RWPE2 (cell line): ENCODE measurements around the gene MAPK8.

ENCODE experiments used
- ATAC-seq: fragments of 200-7000 bp; cut with Tn5 transposase; 3 replicates; pipeline ENCODE4 v1.9.1; 2021; ENCODE audit warnings: low read depth
- DNase-seq: peaks from one replicate; pipeline ENCODE4 v3.0.0-alpha.2; 2020; ENCODE audit warnings: low spot score
- H3K27ac ChIP-seq: fragments of 450-650 bp; 2 replicates; pipeline ENCODE4 v1.5.1; 2017; ENCODE audit warnings: mild to moderate bottlenecking; ENCODE audit not compliant: poor library complexity, severe bottlenecking
- H3K27me3 ChIP-seq: fragments of 250-450 bp; sonication (Bioruptor Pico); 2 replicates; pipeline ENCODE4 v1.5.1; 2021; ENCODE audit warnings: mild to moderate bottlenecking, moderate library complexity; ENCODE audit not compliant: insufficient read depth, poor library complexity, severe bottlenecking
- H3K36me3 ChIP-seq: fragments of 250-450 bp; sonication (Bioruptor Pico); 2 replicates; pipeline ENCODE4 v1.5.1; 2020; ENCODE audit warnings: low read depth, mild to moderate bottlenecking, moderate library complexity
- H3K4me1 ChIP-seq: fragments of 250-450 bp; sonication (Bioruptor Pico); 2 replicates; pipeline ENCODE4 v1.5.1; 2021; ENCODE audit warnings: mild to moderate bottlenecking, moderate library complexity; ENCODE audit not compliant: insufficient read depth, poor library complexity, severe bottlenecking
- H3K4me3 ChIP-seq: fragments of 250-450 bp; sonication (Bioruptor Pico); 2 replicates; pipeline ENCODE4 v1.5.1; 2021; ENCODE audit warnings: mild to moderate bottlenecking, moderate library complexity; ENCODE audit not compliant: severe bottlenecking
- H3K9me3 ChIP-seq: fragments of 250-450 bp; sonication (Bioruptor Pico); 2 replicates; pipeline ENCODE4 v1.5.1; 2021; ENCODE audit warnings: mild to moderate bottlenecking, moderate library complexity; ENCODE audit not compliant: severe bottlenecking
- TF ChIP-seq, protein P1 (sequence below): fragments of 450-650 bp; IDR thresholded peaks from one replicate; pipeline ENCODE4 v1.5.1; 2017; ENCODE audit warnings: mild to moderate bottlenecking, moderate library complexity; ENCODE audit not compliant: poor library complexity, severe bottlenecking

The MAPK8 gene

DNA sequence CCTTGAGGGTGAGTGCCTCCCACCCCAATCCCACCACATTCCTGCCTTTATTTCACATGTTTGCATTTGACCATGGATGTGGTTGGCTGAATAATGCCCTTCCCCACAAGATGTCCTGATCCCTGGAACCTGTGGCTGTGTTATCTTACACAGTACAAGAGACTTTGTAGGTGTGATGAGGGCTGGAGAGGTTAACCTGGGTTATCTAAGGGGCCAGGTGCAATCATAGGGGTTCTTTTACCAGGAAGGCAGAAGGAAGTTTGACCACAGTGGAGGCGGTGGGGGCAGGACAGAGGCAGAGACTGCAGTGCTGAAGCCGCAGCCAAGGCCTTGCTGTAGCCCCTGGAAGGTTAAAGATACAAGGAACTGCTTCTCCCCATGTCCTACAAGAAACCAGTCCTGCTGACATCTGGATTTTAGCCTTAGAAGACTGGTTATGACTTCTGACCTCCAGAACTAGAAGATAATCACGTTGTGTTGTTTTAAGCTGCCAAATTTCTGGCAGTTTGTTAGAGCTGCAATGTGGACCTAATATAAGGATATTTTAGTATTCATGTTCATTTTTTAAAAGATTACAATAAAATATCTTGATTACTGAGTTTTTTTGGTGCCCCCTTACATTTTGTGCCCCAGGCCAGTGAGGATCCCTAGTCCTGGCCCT lies 161.8 kb downstream of the MAPK8 start:
- Histone ChIP-seq H3K4me1 (peaks cover 21% of the 10 kb centered on the region), H3K36me3 (no peaks in the 10 kb centered on the region), H3K9me3 (no peaks in the 10 kb centered on the region), H3K27ac (no peak overlapping the region), H3K4me3 (no peak overlapping the region), H3K27me3 (no peaks in the 10 kb centered on the region)
- DNase-seq (no peak), ATAC-seq (no peak)
- TF ChIP-seq, protein P1, sequence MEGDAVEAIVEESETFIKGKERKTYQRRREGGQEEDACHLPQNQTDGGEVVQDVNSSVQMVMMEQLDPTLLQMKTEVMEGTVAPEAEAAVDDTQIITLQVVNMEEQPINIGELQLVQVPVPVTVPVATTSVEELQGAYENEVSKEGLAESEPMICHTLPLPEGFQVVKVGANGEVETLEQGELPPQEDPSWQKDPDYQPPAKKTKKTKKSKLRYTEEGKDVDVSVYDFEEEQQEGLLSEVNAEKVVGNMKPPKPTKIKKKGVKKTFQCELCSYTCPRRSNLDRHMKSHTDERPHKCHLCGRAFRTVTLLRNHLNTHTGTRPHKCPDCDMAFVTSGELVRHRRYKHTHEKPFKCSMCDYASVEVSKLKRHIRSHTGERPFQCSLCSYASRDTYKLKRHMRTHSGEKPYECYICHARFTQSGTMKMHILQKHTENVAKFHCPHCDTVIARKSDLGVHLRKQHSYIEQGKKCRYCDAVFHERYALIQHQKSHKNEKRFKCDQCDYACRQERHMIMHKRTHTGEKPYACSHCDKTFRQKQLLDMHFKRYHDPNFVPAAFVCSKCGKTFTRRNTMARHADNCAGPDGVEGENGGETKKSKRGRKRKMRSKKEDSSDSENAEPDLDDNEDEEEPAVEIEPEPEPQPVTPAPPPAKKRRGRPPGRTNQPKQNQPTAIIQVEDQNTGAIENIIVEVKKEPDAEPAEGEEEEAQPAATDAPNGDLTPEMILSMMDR = no peak

DNA sequence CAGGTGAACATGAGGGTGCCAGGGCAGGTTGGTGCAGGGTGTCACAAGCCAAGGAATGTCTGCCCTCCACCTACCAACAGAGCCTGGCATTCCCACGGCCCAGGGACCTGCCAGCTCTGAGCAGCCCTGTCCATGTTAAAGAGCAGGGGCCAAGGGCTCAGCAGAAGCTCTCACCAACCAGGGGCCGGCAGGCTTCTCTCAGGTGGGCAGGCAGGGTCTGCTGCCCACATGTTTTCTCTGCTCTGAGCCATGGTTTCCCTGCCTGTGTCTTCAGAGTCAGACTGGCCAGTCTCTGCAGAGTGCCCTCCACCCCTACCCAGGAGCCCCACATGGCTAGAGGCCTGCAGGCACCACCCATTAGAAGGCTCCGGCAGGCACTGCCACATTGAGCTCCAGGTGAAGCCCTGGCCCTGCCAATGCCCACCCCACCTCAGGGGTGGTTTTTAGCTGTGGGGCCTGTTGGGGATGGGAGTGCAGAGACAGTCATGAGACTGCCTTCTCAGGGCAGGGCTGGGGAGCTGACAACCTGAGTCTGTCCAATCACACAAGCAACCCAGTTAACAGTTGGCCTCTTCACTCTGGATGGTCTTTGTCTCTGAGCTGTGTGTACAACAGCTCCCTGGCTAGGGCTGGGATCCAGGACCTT lies 162.5 kb downstream of the MAPK8 start:
- Histone ChIP-seq H3K4me3 (no peak overlapping the region), H3K4me1 (peaks cover 21% of the 10 kb centered on the region), H3K27ac (no peak overlapping the region), H3K36me3 (no peaks in the 10 kb centered on the region), H3K27me3 (no peaks in the 10 kb centered on the region), H3K9me3 (no peaks in the 10 kb centered on the region)
- DNase-seq (no peak), ATAC-seq (no peak)
- TF ChIP-seq, protein P1 = no peak

- ATAC-seq (no peak), DNase-seq (no peak)
- TF ChIP-seq, protein P1 = no peak
- Histone ChIP-seq H3K9me3 (no peaks in the 10 kb centered on the region), H3K4me3 (no peak overlapping the region), H3K27ac (no peak overlapping the region), H3K27me3 (no peaks in the 10 kb centered on the region), H3K4me1 (peaks cover 21% of the 10 kb centered on the region), H3K36me3 (no peaks in the 10 kb centered on the region)
Measured at GRCh38 chr10:48469516-48470020, 163.1 kb downstream of the MAPK8 start.

- Histone ChIP-seq H3K9me3 (no peaks in the 10 kb centered on the region), H3K4me3 (no peak overlapping the region), H3K27me3 (no peaks in the 10 kb centered on the region), H3K27ac (no peak overlapping the region), H3K4me1 (peaks cover 20% of the 10 kb centered on the region), H3K36me3 (no peaks in the 10 kb centered on the region)
- DNase-seq (no peak), ATAC-seq (no peak)
- TF ChIP-seq, protein P1 = no peak
Measured at GRCh38 chr10:48470115-48470892, 163.8 kb downstream of the MAPK8 start.
